ENCODE data around the gene ANKRD13B.

ANKRD13B gene

GRCh38 chr17:29588562-29589411 is 4.1 kb upstream of the ANKRD13B start:
- peaks cover 65% of the 10 kb centered on the region for H3K79me2 ChIP-seq (ENCODE audit: low read length)

DNA sequence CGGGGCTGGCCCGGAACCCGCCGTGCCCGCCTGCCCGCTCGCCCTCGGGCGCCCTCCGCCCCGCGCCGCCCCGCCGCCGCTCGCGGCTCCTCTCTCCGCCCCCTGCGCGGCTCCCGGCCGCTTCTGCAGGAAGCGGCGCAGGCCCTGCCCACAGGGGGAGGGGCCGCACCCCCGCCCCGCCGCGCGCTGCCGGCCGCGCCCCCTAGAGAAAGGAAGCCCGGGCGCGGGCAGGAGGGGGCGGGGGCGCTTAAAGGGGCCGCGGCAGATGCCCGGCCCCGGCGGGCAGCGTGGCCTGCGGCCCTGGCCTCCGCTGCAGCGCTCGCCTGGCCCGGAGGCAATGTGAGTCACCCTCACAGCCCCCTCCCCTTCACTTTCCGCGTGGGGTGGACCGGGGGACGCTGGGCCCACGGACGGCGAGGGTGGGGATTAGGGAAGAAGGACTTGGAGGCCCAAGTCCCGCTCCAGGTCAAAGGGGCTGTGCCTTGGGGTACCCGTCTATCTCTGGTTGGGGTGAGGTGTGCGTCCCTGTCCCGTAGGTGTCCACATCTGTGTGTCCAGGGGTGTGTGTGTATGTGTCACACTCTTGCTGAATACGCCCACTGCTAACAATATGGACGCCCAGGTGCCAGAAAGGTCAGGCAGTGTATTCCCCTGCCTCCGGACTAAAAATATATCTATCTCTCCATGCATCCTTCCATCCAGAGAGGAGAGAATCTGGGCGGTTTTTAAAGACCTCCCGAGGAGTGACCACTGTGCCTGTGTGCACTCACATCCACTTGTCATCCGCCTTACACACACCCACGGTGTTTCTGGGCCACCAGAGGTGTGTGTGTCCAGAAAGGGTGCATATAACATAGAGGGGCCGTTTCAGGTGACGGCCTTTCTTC is 3.2 kb upstream of the ANKRD13B start, which contains the start of gene GIT1:
GIT1 (minus strand) TSS at position 125 of the 887 bp plus-strand sequence. CDS start 270 bp downstream, outside the sequence.
- peak within 1 kb of the TSS; percentile 99 for H3K4me2 ChIP-seq (ENCODE audit: low read length)
- peaks cover 23% of the 10 kb centered on the region for H4K20me1 ChIP-seq (ENCODE audit: insufficient read depth, low read length)
- H3K27ac ChIP-seq (ENCODE audit: low read length), result peak within 1 kb of the TSS; percentile 75
- no peaks in the 10 kb centered on the region for H3K9me3 ChIP-seq (ENCODE audit: insufficient read depth, low read length)
- H3K79me2 ChIP-seq (ENCODE audit: low read length), result peaks cover 65% of the 10 kb centered on the region
- peak within 1 kb of the TSS; percentile 92 for H3K9ac ChIP-seq (ENCODE audit: low read length)
- H3K4me3 ChIP-seq (ENCODE audit: low read length), result peak within 1 kb of the TSS; percentile 90
- peak within 1 kb of the TSS; percentile 87 for H2AFZ ChIP-seq (ENCODE audit: low read depth, low read length)
- H3K27me3 ChIP-seq (ENCODE audit: low read depth, low read length), result no peaks in the 10 kb centered on the region
- no peaks in the 10 kb centered on the region for H3K36me3 ChIP-seq (replicated peaks; ENCODE audit: low read depth, low read length)
- no peak for TF ChIP-seq EZH2phosphoT487 (IDR thresholded peaks at IDR 0.05; ENCODE audit: low read depth)
- TF ChIP-seq, protein P1, sequence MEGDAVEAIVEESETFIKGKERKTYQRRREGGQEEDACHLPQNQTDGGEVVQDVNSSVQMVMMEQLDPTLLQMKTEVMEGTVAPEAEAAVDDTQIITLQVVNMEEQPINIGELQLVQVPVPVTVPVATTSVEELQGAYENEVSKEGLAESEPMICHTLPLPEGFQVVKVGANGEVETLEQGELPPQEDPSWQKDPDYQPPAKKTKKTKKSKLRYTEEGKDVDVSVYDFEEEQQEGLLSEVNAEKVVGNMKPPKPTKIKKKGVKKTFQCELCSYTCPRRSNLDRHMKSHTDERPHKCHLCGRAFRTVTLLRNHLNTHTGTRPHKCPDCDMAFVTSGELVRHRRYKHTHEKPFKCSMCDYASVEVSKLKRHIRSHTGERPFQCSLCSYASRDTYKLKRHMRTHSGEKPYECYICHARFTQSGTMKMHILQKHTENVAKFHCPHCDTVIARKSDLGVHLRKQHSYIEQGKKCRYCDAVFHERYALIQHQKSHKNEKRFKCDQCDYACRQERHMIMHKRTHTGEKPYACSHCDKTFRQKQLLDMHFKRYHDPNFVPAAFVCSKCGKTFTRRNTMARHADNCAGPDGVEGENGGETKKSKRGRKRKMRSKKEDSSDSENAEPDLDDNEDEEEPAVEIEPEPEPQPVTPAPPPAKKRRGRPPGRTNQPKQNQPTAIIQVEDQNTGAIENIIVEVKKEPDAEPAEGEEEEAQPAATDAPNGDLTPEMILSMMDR (IDR thresholded peaks at IDR 0.05; ENCODE audit: low read depth, low read length), result no peak
- H3K4me1 ChIP-seq (ENCODE audit: low read length), result peaks cover 49% of the 10 kb centered on the region

More at GRCh38 chr17:29588562-29589411, 4.1 kb upstream of the ANKRD13B start:
- peaks cover 23% of the 10 kb centered on the region for H4K20me1 ChIP-seq (ENCODE audit: insufficient read depth, low read length)
- peaks cover 47% of the 10 kb centered on the region for H3K4me1 ChIP-seq (ENCODE audit: low read length)
- H2AFZ ChIP-seq (ENCODE audit: low read depth, low read length), result no peak overlapping the region
- no peak overlapping the region; the same call in 1 of the 2 replicates for H3K27ac ChIP-seq (ENCODE audit: low read length)
- no peaks in the 10 kb centered on the region for H3K9me3 ChIP-seq (ENCODE audit: insufficient read depth, low read length)
- TF ChIP-seq EZH2phosphoT487 (IDR thresholded peaks at IDR 0.05; ENCODE audit: low read depth), result no peak
- TF ChIP-seq, protein P1 (IDR thresholded peaks at IDR 0.05; ENCODE audit: low read depth, low read length), result no peak
- peak overlapping the region; percentile 86 for H3K4me3 ChIP-seq (ENCODE audit: low read length)
- H3K36me3 ChIP-seq (replicated peaks; ENCODE audit: low read depth, low read length), result peaks cover 2% of the 10 kb centered on the region
- H3K9ac ChIP-seq (ENCODE audit: low read length), result peak overlapping the region; percentile 76
- peak overlapping the region; percentile 99 for H3K4me2 ChIP-seq (ENCODE audit: low read length)
- H3K27me3 ChIP-seq (ENCODE audit: low read depth, low read length), result no peaks in the 10 kb centered on the region

GRCh38 chr17:29590411-29591145 is 2.4 kb upstream of the ANKRD13B start:
- Histone ChIP-seq H3K27ac (ENCODE audit: low read length) (peak overlapping the region; percentile 75), H3K9me3 (ENCODE audit: insufficient read depth, low read length) (no peaks in the 10 kb centered on the region), H4K20me1 (ENCODE audit: insufficient read depth, low read length) (peaks cover 18% of the 10 kb centered on the region), H3K36me3 (replicated peaks; ENCODE audit: low read depth, low read length) (no peaks in the 10 kb centered on the region), H3K4me1 (ENCODE audit: low read length) (peaks cover 42% of the 10 kb centered on the region), H2AFZ (ENCODE audit: low read depth, low read length) (peak overlapping the region; percentile 87), H3K4me3 (ENCODE audit: low read length) (peak overlapping the region; percentile 90), H3K4me2 (ENCODE audit: low read length) (peak overlapping the region; percentile 98), H3K27me3 (ENCODE audit: low read depth, low read length) (no peaks in the 10 kb centered on the region), H3K9ac (ENCODE audit: low read length) (peak overlapping the region; percentile 92), H3K79me2 (ENCODE audit: low read length) (peaks cover 65% of the 10 kb centered on the region)
- TF ChIP-seq, protein P1 (IDR thresholded peaks at IDR 0.05; ENCODE audit: low read depth, low read length), result no peak
- TF ChIP-seq EZH2phosphoT487 (IDR thresholded peaks at IDR 0.05; ENCODE audit: low read depth), result no peak
